ENCODE measurements around the gene SMAD9.

GRCh38 chr13:36914648-36915047 is 5.4 kb downstream of the SMAD9 start:
- TF ChIP-seq NFRKB (IDR thresholded peaks at IDR 0.05) (no peak), SP1 (IDR thresholded peaks at IDR 0.05) (no peak), FOXM1 (IDR thresholded peaks at IDR 0.05; ENCODE audit: borderline replicate concordance) (no peak), FOXA1 (IDR thresholded peaks at IDR 0.05) (no peak), BHLHE40 (IDR thresholded peaks at IDR 0.05; ENCODE audit: borderline replicate concordance) (no peak), SUZ12 (IDR thresholded peaks at IDR 0.05) (no peak), L3MBTL2 (conservative IDR thresholded peaks at IDR 0.05) (no peak), CTBP1 (IDR thresholded peaks at IDR 0.05; ENCODE audit: borderline replicate concordance) (no peak), TARDBP (IDR thresholded peaks at IDR 0.05) (no peak), ELF4 (IDR thresholded peaks at IDR 0.05) (no peak), LEF1 (IDR thresholded peaks at IDR 0.05; ENCODE audit: borderline replicate concordance) (no peak), ZNF384 (IDR thresholded peaks at IDR 0.05) (no peak)

All from HEK293T (cell line).